GM18502 (cell line): ENCODE results near the gene DOK3.

Source experiments
- ATAC-seq: cut with Tn5 transposase; IDR thresholded peaks from one replicate; pipeline ENCODE4 v1.9.1; 2021; ENCODE audit warnings: mild to moderate bottlenecking; ENCODE audit not compliant: unreplicated experiment, poor library complexity

The DOK3 gene, protein sequence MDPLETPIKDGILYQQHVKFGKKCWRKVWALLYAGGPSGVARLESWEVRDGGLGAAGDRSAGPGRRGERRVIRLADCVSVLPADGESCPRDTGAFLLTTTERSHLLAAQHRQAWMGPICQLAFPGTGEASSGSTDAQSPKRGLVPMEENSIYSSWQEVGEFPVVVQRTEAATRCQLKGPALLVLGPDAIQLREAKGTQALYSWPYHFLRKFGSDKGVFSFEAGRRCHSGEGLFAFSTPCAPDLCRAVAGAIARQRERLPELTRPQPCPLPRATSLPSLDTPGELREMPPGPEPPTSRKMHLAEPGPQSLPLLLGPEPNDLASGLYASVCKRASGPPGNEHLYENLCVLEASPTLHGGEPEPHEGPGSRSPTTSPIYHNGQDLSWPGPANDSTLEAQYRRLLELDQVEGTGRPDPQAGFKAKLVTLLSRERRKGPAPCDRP

DNA sequence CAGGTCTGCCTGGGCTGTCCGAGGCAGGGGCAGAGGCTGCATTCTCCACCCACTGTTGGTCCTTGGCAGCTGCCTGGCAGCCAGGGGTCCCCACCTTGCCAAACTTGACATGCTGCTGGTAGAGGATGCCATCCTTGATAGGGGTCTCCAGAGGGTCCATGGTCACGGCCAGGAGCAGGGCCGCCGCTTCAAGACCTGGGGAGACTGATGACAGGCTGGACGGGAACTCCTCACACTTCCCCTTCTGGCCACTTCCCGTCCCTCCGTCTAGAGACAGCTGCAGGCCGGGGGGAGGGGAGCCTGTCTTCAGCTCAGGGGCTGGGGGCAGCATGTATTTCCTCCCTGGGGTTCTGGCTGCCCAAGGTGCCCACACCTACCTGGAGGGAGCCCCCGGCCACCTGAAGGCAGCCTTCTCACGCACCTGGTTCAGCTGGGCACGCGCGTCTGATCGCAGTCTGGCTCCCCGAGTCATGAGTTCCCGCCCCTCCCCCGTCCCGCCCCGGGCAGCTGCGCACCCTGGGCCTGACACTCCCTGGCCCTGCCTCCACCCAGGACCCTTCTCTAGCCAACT lies at the start of gene DOK3:
DOK3 (minus strand) TSS at position 446 of the 571 bp plus-strand sequence; CDS start at position 160, 286 bp downstream.
- ATAC-seq, result peak; percentile 29

- ATAC-seq, result no peak
Observed at GRCh38 chr5:177557796-177558195, 48.2 kb upstream of the DOK3 start.

DNA sequence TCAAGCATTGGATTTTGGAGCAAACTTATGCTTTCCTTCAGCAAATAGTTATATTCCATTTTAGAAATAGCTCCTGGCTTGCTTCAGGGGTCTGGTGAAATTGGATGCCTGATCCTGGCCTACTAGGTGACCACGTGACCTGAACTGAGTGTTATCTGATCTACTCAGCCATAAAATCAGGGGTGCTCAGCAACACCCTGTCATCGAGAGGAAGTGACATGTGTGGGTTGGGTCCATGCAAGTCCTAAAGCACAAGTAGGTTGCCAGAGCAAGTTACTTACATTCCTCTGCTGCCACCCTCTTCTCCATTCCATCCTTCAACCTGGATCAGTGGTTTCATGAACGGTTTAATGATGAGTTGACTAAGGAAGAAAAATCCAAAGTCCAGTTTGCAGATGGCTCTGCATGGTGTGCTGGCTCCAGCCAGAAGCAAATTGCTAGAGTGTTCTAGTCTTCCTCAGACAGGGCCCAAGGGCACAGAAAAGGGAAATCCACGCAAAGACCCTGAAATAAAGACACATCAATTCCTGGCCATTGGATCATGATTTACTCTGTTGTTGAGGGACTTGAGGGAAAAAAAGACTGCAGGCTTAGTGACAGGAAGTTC lies 47.5 kb upstream of the DOK3 start:
- ATAC-seq, result no peak

- ATAC-seq, result no peak
Observed at GRCh38 chr5:177555665-177556064, 46.0 kb upstream of the DOK3 start.

DNA sequence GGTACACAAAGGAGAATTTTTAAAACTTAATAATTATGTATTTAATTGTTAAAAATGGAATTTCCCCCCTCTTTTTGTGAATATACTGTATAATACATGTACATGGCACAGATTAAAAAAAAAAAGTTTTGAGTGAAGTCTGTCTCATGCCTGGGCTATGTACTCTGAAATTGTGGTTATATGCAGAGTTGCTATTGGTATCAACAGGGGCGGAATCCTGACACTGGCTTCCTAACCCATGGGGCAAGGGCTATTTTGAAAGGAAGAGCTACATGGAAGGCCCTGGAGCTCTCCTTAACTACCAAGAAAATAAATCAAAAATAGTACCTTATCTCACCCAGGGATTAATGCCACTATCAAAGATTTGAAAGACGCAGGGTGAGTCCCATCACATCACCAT lies 45.6 kb upstream of the DOK3 start:
- ATAC-seq, result no peak

- peak; percentile 89 for ATAC-seq
Observed at GRCh38 chr5:177554474-177555111, 45.0 kb upstream of the DOK3 start, which contains the start of gene FAM193B. Gene FAM193B (minus strand): TSS chr5:177554563. CDS start chr5:177554458, 105 bp downstream.

DNA sequence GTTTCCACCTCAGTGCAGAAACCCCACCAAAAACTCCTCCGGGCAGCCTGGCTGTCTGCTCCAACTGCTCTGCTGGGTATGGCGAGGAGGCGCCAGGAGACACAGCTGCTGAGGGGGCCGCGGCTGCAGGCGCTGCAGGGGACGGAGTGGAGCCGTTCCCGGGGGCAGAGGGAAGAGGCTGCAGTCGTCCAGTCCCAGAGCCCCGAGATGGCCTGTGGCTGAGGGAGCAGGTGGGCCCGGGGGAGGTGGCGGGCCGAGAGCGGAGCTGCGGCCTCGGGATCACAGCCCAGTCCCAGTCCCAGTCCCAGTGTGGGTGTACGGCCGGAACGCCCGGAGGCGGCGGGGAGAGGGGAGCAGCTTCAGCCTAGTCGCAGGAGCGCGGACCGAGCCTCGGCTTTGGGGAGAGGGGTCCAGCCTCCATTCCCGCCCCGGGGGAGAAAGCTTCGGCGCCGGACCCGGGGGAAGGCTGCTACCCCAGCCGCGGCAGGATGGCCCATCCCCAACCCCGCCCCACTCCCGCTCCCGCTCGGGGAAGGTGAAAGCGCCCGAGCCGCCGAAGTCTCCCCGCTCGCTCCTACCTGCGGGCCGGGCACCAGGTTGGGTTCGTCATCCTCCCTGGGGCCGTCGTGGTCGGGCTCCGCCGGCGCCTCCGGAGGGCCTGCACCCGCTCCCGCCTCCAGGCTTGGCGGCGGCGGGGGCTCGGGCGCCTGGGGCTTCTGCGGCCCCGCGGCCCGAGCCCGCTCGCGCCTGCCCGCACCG lies 44.2 kb upstream of the DOK3 start:
- ATAC-seq, result peak; percentile 47

GRCh38 chr5:177552839-177553455 lies 43.3 kb upstream of the DOK3 start:
- ATAC-seq, result no peak

- ATAC-seq, result no peak
Observed at GRCh38 chr5:177550122-177550521, 40.5 kb upstream of the DOK3 start.

DNA sequence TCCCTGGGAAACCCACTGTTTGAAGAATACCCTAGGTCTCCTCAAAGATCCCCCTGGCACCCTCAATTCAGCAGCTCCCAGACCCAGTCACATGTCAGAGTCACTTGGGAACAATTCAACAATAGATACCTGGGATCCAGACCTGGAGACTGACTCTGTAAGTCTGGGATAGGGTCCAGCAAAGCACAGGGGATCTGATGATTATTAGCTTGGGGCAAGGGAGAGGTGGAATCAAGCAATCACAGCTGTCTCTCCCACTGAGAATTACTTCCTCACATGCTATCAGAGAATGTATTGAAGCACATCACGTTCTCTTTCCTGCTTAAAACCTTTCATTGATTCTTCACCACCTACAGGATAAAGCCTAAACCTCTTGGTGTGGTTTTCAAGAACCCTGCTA lies 38.9 kb upstream of the DOK3 start:
- ATAC-seq, result no peak

DNA sequence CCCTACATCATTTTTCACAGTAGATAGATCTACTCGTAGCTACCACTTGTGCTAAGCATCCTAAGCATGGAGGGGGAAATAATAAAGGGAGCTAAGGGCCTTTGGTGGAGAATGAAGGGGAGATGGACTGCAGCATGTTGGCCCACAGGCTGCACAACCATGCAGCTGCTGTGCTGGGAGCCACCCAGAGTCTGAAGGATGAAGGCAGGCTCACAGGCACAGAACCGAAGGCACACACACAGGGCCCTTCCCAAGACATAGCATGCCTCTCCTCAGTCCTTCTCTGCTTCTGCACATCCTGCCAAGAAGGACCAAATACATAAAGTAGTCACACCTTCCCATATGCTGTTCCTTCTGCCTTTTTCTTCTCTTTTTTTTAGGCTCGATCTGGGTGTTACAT lies 38.1 kb upstream of the DOK3 start:
- ATAC-seq, result no peak

- no peak for ATAC-seq
Observed at GRCh38 chr5:177546258-177546741, 36.7 kb upstream of the DOK3 start.

DNA sequence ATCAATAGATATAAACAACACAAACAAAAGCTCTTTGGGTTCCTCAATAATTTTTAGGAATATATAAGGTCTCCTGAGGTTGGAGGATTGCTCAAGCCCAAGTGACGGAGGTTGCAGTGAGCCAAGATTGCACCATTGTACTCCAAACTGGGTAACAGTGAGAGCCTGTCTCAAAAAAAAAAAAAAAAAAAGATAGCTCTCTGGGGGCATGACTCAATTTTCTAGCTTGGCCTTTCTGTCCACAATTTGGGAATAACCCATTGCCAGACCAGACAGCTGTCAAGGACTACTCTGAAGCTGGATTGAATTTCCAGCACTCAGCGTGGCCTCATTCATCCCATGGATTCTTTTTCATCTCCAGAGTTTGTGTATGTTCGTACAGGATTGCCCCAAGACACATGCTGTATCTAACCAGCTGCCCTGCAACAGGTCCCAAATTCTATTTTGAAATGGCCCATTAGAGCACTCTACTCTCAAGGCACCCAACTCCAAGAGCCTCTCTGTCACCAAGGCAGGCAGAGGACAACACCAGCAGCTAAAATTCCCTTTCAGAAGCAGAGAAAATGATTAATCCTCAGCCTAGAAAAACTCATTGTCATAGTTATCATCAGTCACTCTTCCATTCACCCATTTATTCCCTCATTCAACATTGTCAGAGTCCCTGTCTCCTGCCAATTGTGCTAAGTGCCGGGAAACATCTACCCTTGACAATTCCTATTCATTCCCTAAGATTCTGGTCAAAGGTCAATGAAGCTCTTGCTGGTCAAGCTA lies 36.0 kb upstream of the DOK3 start:
- no peak for ATAC-seq

DNA sequence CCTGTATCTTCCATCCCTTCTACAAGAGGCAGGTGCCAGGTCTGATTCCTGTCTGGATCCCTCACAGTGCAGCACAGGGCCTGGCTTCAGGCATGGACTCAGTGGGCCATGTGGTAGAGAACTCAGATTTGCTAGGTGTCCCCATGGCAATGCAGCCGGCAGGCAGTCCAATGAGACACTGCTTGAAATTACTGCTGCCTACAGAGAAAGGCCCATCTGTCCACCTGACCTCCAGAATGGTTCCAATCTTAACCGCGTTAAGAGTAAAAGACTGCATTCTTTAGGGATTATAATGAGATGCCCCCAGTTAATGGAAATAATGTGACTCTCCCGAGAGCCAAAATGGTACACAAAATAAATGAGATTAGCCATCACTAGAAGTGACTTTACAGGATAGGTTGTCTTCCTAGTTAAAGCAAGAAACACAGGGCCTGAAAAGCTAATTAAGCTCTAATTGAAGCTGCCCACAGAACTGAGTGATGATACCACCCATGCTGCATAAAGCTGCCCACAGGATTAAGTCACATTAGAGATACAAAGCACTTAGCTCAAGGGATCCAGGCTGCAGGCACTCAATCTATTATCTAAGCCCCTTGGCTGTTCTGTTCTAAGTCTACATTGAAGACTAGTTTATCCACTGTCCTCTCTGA lies 33.3 kb upstream of the DOK3 start:
- ATAC-seq, result no peak

GRCh38 chr5:177540438-177540837 lies 30.8 kb upstream of the DOK3 start:
- ATAC-seq, result no peak

GRCh38 chr5:177539411-177539810 lies 29.8 kb upstream of the DOK3 start:
- no peak for ATAC-seq

- ATAC-seq, result no peak
Observed at GRCh38 chr5:177538876-177539275, 29.2 kb upstream of the DOK3 start.
